T-helper 1 cell treated with Interleukin-12 subunit alpha and Interleukin-12 subunit beta and Interleukin-4 antibody, amounts not matched to agents 30 μg/mL and 1 μg/mL, for 36 hours (primary cell): ENCODE results near the gene ZMYM4.
A peak's percentile ranks its signal among the peaks of the same experiment; 100 is the strongest.

Experiments used
- H3K27ac Mint-ChIP-seq: one replicate; pipeline ENCODE4 v1.8.0; 2021; ENCODE audit warnings: mild to moderate bottlenecking, mixed read lengths
- H3K27me3 Mint-ChIP-seq: one replicate; pipeline ENCODE4 v1.8.0; 2021; ENCODE audit warnings: low read depth, mixed read lengths
- H3K36me3 Mint-ChIP-seq: one replicate; pipeline ENCODE4 v1.8.0; 2021; ENCODE audit warnings: low read depth, mixed read lengths
- H3K4me1 Mint-ChIP-seq: one replicate; pipeline ENCODE4 v1.8.0; 2021; ENCODE audit warnings: low read depth, mixed read lengths
- H3K4me3 Mint-ChIP-seq: one replicate; pipeline ENCODE4 v1.8.0; 2021; ENCODE audit warnings: mild to moderate bottlenecking, moderate library complexity, mixed read lengths
- H3K9me3 Mint-ChIP-seq: one replicate; pipeline ENCODE4 v1.8.0; 2021; ENCODE audit warnings: mixed read lengths

The ZMYM4 gene

DNA sequence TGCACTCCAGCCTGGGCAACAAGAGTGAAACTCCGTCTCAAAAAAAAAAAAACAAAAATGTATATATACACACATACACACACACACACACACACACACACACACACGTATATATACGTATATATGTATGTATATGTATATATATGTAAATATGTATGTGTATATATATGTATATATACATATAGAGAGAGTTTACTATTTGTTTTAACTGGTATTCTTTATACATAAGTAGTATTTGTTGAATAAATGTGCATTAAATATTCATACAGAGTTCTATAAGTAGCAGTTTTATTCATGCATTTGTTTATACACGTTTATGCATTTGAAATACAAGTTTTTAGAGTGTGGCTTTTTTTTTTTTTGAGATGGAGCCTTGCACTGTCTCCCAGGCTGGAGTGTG lies 113.6 kb downstream of the ZMYM4 start:
- no peak overlapping the region for H3K27ac Mint-ChIP-seq
- H3K36me3 Mint-ChIP-seq: peaks cover 9% of the 10 kb centered on the region
- no peaks in the 10 kb centered on the region for H3K27me3 Mint-ChIP-seq
- H3K9me3 Mint-ChIP-seq: no peaks in the 10 kb centered on the region
- H3K4me3 Mint-ChIP-seq: no peak overlapping the region
- H3K4me1 Mint-ChIP-seq: peaks cover 1% of the 10 kb centered on the region

DNA sequence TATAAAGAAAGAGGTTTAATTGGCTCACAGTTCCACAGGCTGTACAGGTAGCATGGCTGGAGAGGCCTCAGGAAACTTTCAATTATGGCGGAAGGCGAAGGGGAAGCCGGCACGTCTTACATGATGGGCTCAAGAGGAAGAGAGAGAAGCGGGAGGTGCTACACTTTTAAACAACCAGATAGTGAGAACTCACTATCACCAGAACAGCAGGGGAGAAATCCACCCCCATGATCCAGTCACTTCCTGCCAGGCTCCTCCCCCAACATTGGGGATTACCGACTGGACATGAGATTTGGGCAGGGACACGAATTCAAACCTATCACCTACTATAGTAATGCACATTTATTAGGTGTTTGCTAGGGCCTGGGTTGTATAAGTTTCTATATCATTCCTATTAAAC lies 117.8 kb downstream of the ZMYM4 start:
- Mint-ChIP-seq H3K9me3 (no peaks in the 10 kb centered on the region), H3K4me1 (peaks cover 1% of the 10 kb centered on the region), H3K27ac (no peak overlapping the region), H3K36me3 (peaks cover 19% of the 10 kb centered on the region), H3K4me3 (no peak overlapping the region), H3K27me3 (no peaks in the 10 kb centered on the region)

DNA sequence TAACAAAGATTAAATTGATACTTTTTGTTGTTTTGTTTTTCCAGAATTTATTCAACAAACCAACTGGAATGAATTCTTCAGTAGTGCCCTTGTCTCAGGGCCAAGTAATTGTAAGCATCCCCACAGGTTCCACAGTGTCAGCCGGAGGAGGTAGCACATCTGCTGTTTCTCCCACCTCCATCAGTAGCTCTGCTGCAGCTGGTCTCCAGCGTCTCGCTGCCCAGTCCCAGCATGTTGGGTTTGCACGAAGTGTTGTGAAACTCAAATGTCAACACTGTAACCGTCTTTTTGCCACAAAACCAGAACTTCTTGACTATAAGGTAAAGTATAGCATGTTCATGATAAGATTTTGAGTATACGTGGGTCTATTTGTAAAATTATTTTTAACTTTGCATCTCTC lies 118.5 kb downstream of the ZMYM4 start:
- peaks cover 1% of the 10 kb centered on the region for H3K4me1 Mint-ChIP-seq
- H3K4me3 Mint-ChIP-seq: no peak overlapping the region
- peaks cover 19% of the 10 kb centered on the region for H3K36me3 Mint-ChIP-seq
- H3K9me3 Mint-ChIP-seq: no peaks in the 10 kb centered on the region
- no peaks in the 10 kb centered on the region for H3K27me3 Mint-ChIP-seq
- H3K27ac Mint-ChIP-seq: no peak overlapping the region

DNA sequence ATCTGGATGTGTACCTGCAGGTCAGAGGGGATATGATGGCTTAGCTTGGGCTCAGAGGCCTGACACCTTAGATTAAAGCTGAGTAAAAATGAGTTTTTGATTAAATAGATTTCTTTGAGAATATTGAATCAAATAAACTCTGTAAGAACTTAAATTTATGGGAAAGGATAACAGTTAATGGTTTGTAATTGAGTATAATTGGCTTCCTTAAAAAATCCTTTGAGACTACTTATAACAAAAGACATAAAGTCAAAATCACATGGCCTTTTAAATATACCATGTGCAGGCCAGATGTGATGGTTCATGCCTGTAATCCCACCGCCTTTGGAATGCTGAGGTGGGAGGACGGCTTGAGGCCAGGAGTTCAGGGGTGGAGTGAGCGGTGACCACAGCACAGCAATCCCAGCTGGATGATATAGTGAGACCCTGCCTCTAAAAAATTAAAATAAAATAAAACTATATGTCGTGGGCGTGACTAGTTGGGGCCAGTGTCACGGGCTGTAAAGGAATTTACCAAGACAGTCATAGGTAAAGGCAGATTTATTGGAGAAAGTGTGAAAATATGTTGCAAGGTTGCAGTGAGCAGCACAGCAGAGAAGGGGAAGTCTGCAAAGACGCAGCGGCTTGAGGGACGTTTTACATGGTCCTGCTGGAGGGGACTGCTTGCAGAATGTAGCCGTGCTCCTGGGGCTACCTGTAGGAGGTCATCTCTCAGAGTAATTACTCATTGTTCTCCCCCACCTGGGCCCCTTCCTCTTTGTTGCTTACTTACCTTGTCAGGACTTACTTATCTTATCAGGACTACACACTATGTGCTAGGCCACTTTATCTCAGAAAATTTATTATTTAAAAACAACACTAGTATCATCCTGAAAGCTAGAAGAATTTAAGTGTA lies 122.3 kb downstream of the ZMYM4 start:
- Mint-ChIP-seq H3K4me3 (no peak overlapping the region), H3K27me3 (no peaks in the 10 kb centered on the region), H3K9me3 (no peaks in the 10 kb centered on the region), H3K27ac (no peak overlapping the region), H3K36me3 (peaks cover 23% of the 10 kb centered on the region), H3K4me1 (peaks cover 1% of the 10 kb centered on the region)

DNA sequence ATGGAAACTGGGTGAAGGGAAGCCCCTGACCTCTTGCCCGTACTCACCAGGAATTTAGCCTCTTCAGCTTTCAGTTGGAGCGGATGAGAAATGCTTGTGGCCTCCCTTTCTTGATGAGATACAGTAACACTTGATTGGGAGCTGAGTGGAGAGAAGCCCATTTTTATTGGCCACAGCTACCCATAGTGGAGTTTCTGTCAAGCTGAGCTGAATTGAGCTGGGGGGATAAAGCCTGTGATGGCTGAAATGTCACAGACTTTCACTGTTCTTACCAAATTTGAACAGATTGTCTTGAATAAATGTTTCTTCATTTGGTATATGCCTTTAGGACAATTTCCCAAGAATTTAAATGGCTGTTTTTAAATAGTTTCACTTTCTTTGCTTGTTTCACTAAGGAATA lies 125.9 kb downstream of the ZMYM4 start:
- H3K36me3 Mint-ChIP-seq: peaks cover 30% of the 10 kb centered on the region
- no peaks in the 10 kb centered on the region for H3K4me1 Mint-ChIP-seq
- H3K4me3 Mint-ChIP-seq: no peak overlapping the region
- H3K9me3 Mint-ChIP-seq: no peaks in the 10 kb centered on the region
- no peaks in the 10 kb centered on the region for H3K27me3 Mint-ChIP-seq
- no peak overlapping the region for H3K27ac Mint-ChIP-seq

DNA sequence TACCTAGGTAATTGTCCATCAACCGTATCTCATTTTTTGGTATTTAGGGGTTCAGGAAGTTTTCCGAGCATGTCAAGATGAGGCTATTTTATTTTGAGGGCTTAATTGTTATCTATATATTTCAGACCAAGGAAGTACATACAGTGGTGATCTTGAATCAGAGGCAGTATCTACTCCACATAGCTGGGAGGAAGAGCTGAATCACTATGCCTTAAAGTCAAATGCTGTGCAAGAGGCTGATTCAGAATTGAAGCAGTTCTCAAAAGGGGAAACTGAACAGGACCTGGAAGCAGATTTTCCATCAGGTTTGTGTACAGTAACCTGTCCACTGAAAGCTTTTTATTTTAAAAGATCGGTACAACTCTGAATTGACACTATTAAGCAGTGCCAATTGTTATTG lies 130.2 kb downstream of the ZMYM4 start:
- no peaks in the 10 kb centered on the region for H3K4me1 Mint-ChIP-seq
- H3K36me3 Mint-ChIP-seq: peaks cover 37% of the 10 kb centered on the region
- H3K4me3 Mint-ChIP-seq: no peak overlapping the region
- no peaks in the 10 kb centered on the region for H3K9me3 Mint-ChIP-seq
- no peaks in the 10 kb centered on the region for H3K27me3 Mint-ChIP-seq
- no peak overlapping the region for H3K27ac Mint-ChIP-seq

DNA sequence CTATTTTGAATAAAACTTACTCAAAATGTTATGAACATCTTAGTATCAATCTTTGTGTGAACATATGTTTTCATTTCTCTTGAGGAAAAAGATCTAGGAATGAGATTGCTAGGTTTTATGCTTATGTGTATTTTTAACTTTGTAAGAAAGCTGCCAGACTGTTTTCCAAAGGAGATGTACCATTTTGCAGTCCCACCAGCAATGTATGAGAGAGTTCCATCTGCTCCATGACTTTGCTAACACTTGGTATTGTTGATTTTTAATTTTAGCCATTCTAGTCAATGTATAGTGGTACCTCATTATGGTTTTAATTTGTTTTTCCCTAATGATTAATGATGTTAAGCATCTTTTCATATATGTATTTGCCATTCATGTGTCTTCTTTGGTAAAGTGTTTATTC lies 132.5 kb downstream of the ZMYM4 start:
- no peaks in the 10 kb centered on the region for H3K4me1 Mint-ChIP-seq
- H3K27me3 Mint-ChIP-seq: no peaks in the 10 kb centered on the region
- no peaks in the 10 kb centered on the region for H3K9me3 Mint-ChIP-seq
- no peak overlapping the region for H3K4me3 Mint-ChIP-seq
- peaks cover 38% of the 10 kb centered on the region for H3K36me3 Mint-ChIP-seq
- no peak overlapping the region for H3K27ac Mint-ChIP-seq

DNA sequence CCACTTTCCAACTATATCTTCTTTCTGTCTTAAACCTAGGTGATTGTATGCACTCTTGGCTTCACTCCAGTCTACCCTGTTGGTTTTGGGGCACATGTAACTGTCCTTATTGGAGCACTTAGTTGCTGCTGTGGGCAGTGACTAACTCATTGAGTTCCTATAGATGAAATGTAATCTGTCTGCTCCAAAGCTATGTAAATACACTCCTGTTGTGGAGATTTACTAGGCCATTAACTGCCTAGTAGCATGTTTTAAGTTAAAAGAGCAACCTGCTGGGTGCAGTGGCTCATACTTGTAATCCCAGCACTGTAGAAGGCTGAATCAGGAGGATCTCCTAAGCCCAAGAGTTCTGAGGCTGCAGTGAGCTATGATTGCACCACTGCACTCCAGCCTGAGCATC lies 137.6 kb downstream of the ZMYM4 start:
- no peaks in the 10 kb centered on the region for H3K4me1 Mint-ChIP-seq
- no peaks in the 10 kb centered on the region for H3K27me3 Mint-ChIP-seq
- peaks cover 30% of the 10 kb centered on the region for H3K36me3 Mint-ChIP-seq
- no peak overlapping the region for H3K4me3 Mint-ChIP-seq
- H3K27ac Mint-ChIP-seq: no peak overlapping the region
- no peaks in the 10 kb centered on the region for H3K9me3 Mint-ChIP-seq

DNA sequence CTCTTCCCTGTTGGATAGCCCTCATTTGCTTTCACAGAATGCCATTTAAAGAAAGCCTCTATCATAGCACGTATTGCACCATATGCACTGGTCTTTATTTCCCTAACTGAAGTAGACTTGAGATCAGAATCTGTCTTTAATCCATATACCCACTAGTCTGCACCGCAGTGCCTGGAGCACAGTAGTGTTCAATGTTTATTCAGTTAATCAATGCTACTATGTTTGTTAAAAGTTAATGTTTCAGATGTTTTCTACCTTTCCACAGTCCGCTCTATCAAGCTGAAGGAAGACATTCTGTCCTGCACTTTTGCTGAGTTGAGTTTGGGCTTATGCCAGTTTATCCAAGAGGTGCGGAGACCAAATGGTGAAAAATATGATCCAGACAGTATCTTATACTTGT lies 139.2 kb downstream of the ZMYM4 start:
- no peaks in the 10 kb centered on the region for H3K27me3 Mint-ChIP-seq
- no peak overlapping the region for H3K4me3 Mint-ChIP-seq
- H3K4me1 Mint-ChIP-seq: peaks cover 1% of the 10 kb centered on the region
- H3K27ac Mint-ChIP-seq: no peak overlapping the region
- no peaks in the 10 kb centered on the region for H3K9me3 Mint-ChIP-seq
- H3K36me3 Mint-ChIP-seq: peaks cover 25% of the 10 kb centered on the region

DNA sequence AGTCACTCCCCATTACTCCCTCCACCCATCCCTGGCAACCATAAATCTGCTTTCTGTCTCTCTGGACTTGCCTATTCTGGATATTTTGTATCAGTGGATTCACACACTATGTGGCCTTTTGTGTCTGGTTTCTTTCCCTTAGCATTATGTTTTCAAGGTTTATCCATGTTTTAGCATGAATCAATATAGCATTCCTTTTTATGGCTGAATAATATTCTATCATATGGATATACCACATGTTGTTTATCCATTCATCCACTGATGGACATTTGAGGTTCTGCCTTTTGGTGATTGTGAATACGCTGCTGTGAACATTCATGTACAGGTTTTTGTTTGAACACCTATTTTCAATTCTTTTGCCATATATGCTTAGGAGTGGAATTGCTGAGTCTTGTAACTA lies 140.4 kb downstream of the ZMYM4 start:
- Mint-ChIP-seq H3K36me3 (peaks cover 27% of the 10 kb centered on the region), H3K4me3 (no peak overlapping the region), H3K27me3 (no peaks in the 10 kb centered on the region), H3K4me1 (peaks cover 1% of the 10 kb centered on the region), H3K27ac (no peak overlapping the region), H3K9me3 (no peaks in the 10 kb centered on the region)

DNA sequence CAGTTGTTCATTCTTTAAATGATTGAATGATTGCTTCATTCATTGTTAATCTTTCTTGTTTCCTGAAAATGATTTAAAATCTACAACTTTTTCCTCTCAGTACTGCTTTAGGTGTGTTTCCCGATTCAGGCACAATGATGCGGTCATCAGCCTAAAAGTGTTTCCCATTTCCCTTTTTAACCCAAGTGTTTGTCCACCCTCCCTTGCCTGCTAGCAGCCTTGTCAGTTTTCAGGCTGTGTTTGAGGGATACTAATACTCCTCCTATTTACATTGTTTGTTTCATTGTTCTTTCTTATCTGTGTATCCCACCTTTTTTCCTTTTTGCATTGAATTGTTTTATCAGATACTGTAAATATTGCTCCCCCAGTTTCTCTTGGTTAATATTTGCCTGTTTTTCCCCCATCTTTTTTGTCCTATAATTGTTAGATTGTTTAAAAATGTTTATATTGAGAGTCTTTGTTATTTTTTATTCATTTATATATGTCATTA lies 157.6 kb downstream of the ZMYM4 start:
- Mint-ChIP-seq H3K4me1 (peaks cover 4% of the 10 kb centered on the region), H3K4me3 (no peak overlapping the region), H3K27me3 (no peaks in the 10 kb centered on the region), H3K27ac (no peak overlapping the region), H3K9me3 (no peaks in the 10 kb centered on the region), H3K36me3 (peaks cover 4% of the 10 kb centered on the region)

DNA sequence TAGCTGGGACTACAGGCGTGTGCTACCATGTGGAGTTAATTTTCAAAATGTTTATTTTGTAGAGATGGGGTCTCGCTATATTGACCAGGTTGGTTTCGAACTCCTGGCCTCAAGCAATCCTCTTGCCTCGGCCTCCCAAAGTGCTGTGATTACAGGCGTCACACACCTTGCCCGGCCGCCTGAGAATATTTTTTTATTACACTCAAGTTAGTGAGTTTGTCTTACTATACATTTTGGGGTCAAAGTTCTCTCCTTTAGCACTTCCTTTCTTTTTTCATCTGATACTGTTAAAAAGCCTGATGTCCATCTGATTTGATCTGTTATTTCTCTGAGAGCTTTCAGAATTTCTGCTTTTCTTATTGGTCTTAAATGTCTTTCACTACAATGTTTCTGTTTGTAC lies 159.9 kb downstream of the ZMYM4 start:
- Mint-ChIP-seq H3K27ac (no peak overlapping the region), H3K4me3 (no peak overlapping the region), H3K9me3 (no peaks in the 10 kb centered on the region), H3K36me3 (peaks cover 14% of the 10 kb centered on the region), H3K4me1 (peaks cover 11% of the 10 kb centered on the region), H3K27me3 (no peaks in the 10 kb centered on the region)

DNA sequence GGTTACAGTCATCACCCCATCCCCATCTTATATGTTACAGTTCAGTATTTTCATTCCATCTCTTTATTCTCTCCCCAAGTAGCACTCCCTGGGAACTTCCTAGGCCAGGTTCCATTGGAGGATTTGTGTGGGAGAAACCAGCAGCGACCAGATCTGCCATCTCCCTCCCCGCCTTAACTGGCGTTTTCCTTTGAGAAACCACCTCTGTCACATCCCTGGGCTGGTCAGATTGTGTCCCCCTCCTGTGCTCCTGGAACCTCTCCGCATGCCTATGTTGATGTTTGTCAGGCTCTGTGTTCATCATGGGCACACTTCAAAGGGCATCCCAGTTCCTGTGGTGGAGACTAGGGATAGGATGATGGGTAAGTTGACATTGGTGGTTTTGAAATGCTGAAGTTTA lies 162.3 kb downstream of the ZMYM4 start:
- Mint-ChIP-seq H3K27ac (no peak overlapping the region), H3K4me1 (peaks cover 9% of the 10 kb centered on the region), H3K36me3 (peaks cover 16% of the 10 kb centered on the region), H3K9me3 (no peaks in the 10 kb centered on the region), H3K27me3 (no peaks in the 10 kb centered on the region), H3K4me3 (no peak overlapping the region)

DNA sequence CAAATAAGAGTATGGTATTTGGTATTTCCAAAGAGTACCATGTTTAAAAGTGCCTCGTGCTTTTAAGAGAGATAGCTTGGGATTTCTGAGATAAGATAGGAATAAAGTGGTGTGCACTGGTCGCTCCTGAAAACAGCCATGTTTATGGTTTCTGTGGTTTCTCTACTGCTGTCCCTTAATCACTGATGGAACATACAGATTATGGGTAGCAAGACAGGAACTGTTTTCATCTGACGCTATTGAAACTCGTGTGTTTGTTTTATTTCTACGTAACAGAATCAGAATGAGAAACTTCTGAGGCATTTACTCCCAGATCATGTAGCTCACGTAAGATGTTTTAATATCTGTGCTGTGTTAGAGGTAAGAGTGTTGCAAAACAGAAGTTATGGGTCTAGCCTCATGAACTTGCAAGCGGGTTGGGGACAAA lies 162.7 kb downstream of the ZMYM4 start:
- no peak overlapping the region for H3K4me3 Mint-ChIP-seq
- H3K27ac Mint-ChIP-seq: peak overlapping the region; percentile 21
- peaks cover 15% of the 10 kb centered on the region for H3K36me3 Mint-ChIP-seq
- peaks cover 9% of the 10 kb centered on the region for H3K4me1 Mint-ChIP-seq
- no peaks in the 10 kb centered on the region for H3K9me3 Mint-ChIP-seq
- H3K27me3 Mint-ChIP-seq: no peaks in the 10 kb centered on the region

DNA sequence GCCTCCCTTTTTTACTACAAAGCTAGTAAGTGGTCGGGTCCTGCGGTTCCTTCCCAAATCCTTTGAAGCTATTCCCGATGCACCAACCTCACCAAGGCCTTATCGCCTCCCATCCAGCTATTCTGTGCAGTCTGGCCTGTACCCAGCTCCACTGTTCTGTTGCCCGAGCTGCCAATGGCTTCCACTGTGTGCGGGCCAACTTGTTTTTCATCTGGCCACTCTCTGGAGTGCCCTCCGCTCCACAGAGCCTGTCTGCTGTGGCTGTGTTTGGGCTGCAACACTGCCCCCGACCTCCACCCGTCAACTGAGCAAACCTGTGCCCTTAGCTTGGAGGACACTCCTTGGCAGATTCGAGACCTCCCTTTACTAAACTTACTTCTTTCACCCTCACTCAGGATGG lies 163.7 kb downstream of the ZMYM4 start:
- H3K27ac Mint-ChIP-seq: no peak overlapping the region
- H3K4me3 Mint-ChIP-seq: no peak overlapping the region
- H3K9me3 Mint-ChIP-seq: no peaks in the 10 kb centered on the region
- H3K36me3 Mint-ChIP-seq: peaks cover 17% of the 10 kb centered on the region
- H3K27me3 Mint-ChIP-seq: no peaks in the 10 kb centered on the region
- peaks cover 9% of the 10 kb centered on the region for H3K4me1 Mint-ChIP-seq
